Measurements from ENCODE around the gene RUNX1. TPM values are rescaled to one million over a fixed set of nuclear protein-coding genes. Genes with fewer than 3 reads are reported as not detected.

Gene RUNX1
- total and polyA plus RNA-seq, 10 of the 15 experiments (the other 5 are each of a cell fraction or from before 2014, with no cell fraction given): 0.90 to 15.2 (median 4.1) TPM

DNA sequence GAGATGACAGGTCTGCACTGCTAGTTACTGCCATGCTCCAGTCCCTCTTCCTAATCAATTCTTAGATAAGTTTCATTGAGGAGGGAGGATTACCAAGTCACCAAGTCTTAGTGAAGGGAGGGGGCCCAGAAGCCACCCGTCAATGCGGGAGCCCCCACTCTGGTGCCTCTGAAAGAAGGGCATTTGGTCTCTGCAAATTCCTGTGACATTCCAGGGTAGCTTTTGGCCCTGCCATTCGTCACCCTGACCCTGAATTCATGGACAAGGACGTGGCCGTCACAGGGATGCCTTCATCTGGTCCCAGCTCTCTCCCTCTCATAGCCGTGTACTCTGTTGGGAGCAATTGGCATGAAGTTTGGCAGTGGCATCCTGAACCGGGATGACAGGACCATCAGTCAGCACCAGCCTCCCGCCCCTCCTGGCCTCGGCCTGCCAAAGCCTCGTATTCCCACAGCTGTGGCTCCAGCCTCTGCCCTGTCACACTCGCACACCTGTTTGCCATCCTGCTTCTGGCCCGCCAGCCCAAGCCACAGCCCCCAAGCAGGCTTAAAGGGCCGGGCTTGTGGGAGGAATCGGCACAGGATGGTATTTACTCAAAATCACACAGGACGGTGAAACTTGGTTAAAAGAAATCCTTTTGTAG, 229.6 kb downstream of the RUNX1 start:
- H2AFZ ChIP-seq (ENCODE audit: control insufficient read depth, low read depth, low read length): no peak overlapping the region
- H3K27ac ChIP-seq (ENCODE audit: control insufficient read depth, insufficient read depth): no peak overlapping the region
- H4K20me1 ChIP-seq (ENCODE audit: control insufficient read depth, insufficient read depth): no peaks in the 10 kb centered on the region; the same call in 1 of the 2 replicates
- BruUV-seq (replicated peaks): no TSS peak
- ChIA-PET CTCF (no interaction called here), SMC1A (ENCODE audit: uncharacterized antibody, unreplicated experiment) (no interaction called here), POLR2A (no interaction called here), RAD21 (ENCODE audit: unreplicated experiment) (no interaction called here)
- no peaks in the 10 kb centered on the region for H3K79me2 ChIP-seq (ENCODE audit: control insufficient read depth, insufficient read depth, low read length)
- FAIRE-seq (no peak), ATAC-seq (no peak), DNase-seq (ENCODE audit: low read depth, low spot score) (no peak)
- H3K9ac ChIP-seq (ENCODE audit: control insufficient read depth, insufficient read depth, low read length): no peak overlapping the region
- no peaks in the 10 kb centered on the region for H3K9me3 ChIP-seq (replicated peaks; ENCODE audit: control insufficient read depth, insufficient read depth, low read length)
- H3K4me3 ChIP-seq: no peak overlapping the region
- 82% methylated on average over 15 of the region's 15 CpGs for WGBS (ENCODE audit: insufficient coverage, insufficient replicate concordance, low lambda C conversion rate, missing lambda C conversion rate)
- intact Hi-C loops (cut with micrococcal nuclease; ENCODE audit: unreplicated experiment) (no loop called here), in situ Hi-C loops (cut with MboI) (no loop called here)
- H3K4me1 ChIP-seq (ENCODE audit: control insufficient read depth, insufficient read depth, low read length): no peaks in the 10 kb centered on the region
- H3K27me3 ChIP-seq (replicated peaks in 1 of 2; ENCODE audit: control insufficient read depth in 2 of 2, insufficient read depth in 2 of 2, low read length in 1 of 2): no peaks in the 10 kb centered on the region; a peak in 1 of 4 replicates
- H3K4me2 ChIP-seq (ENCODE audit: control insufficient read depth, insufficient read depth): no peak overlapping the region
- no peaks in the 10 kb centered on the region; a peak in 1 of 4 replicates for H3K36me3 ChIP-seq (ENCODE audit: control insufficient read depth in 2 of 2, insufficient read depth in 2 of 2, low read length in 1 of 2)
- TF ChIP-seq SUPT20H (IDR thresholded peaks at IDR 0.05; ENCODE audit: borderline replicate concordance, control insufficient read depth, low read depth, low read length) (no peak), ETV6 (conservative IDR thresholded peaks at IDR 0.05 in 1 of 2, IDR thresholded peaks at IDR 0.05 in 1 of 2; ENCODE audit: borderline replicate concordance in 1 of 2, low read depth in 1 of 2) (no peak), ZNF217 (IDR thresholded peaks at IDR 0.05) (no peak), STAT1 (conservative IDR thresholded peaks at IDR 0.05) (no peak), CBX5 (IDR thresholded peaks at IDR 0.05; ENCODE audit: low read depth) (no peak), MYC (IDR thresholded peaks at IDR 0.05; ENCODE audit: insufficient read depth, insufficient read length, insufficient replicate concordance, low read length, severe bottlenecking) (no peak), TCF3 (IDR thresholded peaks at IDR 0.05; ENCODE audit: borderline replicate concordance, insufficient read depth, low read depth, low read length) (no peak), MXI1 (IDR thresholded peaks at IDR 0.05; ENCODE audit: low read depth, low read length) (no peak), YY1 (IDR thresholded peaks at IDR 0.05; ENCODE audit: low read depth, low read length) (no peak), NRF1 (conservative IDR thresholded peaks at IDR 0.05; ENCODE audit: low read depth, low read length) (no peak), BCL11A (IDR thresholded peaks at IDR 0.05; ENCODE audit: low read depth, low read length) (no peak), IKZF2 (IDR thresholded peaks at IDR 0.05) (no peak), NFIC (IDR thresholded peaks at IDR 0.05; ENCODE audit: low read depth, low read length) (no peak), TAF1 (IDR thresholded peaks at IDR 0.05; ENCODE audit: borderline replicate concordance, low read depth, low read length) (no peak)
- TF ChIP-seq, protein P1, sequence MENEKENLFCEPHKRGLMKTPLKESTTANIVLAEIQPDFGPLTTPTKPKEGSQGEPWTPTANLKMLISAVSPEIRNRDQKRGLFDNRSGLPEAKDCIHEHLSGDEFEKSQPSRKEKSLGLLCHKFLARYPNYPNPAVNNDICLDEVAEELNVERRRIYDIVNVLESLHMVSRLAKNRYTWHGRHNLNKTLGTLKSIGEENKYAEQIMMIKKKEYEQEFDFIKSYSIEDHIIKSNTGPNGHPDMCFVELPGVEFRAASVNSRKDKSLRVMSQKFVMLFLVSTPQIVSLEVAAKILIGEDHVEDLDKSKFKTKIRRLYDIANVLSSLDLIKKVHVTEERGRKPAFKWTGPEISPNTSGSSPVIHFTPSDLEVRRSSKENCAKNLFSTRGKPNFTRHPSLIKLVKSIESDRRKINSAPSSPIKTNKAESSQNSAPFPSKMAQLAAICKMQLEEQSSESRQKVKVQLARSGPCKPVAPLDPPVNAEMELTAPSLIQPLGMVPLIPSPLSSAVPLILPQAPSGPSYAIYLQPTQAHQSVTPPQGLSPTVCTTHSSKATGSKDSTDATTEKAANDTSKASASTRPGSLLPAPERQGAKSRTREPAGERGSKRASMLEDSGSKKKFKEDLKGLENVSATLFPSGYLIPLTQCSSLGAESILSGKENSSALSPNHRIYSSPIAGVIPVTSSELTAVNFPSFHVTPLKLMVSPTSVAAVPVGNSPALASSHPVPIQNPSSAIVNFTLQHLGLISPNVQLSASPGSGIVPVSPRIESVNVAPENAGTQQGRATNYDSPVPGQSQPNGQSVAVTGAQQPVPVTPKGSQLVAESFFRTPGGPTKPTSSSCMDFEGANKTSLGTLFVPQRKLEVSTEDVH (IDR thresholded peaks at IDR 0.05; ENCODE audit: low read depth, partially characterized antibody): no peak
- TF ChIP-seq, protein P2, sequence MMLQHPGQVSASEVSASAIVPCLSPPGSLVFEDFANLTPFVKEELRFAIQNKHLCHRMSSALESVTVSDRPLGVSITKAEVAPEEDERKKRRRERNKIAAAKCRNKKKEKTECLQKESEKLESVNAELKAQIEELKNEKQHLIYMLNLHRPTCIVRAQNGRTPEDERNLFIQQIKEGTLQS (IDR thresholded peaks at IDR 0.05; ENCODE audit: borderline replicate concordance, extremely low read depth, low read depth, low read length): no peak
- TF ChIP-seq, protein P3, sequence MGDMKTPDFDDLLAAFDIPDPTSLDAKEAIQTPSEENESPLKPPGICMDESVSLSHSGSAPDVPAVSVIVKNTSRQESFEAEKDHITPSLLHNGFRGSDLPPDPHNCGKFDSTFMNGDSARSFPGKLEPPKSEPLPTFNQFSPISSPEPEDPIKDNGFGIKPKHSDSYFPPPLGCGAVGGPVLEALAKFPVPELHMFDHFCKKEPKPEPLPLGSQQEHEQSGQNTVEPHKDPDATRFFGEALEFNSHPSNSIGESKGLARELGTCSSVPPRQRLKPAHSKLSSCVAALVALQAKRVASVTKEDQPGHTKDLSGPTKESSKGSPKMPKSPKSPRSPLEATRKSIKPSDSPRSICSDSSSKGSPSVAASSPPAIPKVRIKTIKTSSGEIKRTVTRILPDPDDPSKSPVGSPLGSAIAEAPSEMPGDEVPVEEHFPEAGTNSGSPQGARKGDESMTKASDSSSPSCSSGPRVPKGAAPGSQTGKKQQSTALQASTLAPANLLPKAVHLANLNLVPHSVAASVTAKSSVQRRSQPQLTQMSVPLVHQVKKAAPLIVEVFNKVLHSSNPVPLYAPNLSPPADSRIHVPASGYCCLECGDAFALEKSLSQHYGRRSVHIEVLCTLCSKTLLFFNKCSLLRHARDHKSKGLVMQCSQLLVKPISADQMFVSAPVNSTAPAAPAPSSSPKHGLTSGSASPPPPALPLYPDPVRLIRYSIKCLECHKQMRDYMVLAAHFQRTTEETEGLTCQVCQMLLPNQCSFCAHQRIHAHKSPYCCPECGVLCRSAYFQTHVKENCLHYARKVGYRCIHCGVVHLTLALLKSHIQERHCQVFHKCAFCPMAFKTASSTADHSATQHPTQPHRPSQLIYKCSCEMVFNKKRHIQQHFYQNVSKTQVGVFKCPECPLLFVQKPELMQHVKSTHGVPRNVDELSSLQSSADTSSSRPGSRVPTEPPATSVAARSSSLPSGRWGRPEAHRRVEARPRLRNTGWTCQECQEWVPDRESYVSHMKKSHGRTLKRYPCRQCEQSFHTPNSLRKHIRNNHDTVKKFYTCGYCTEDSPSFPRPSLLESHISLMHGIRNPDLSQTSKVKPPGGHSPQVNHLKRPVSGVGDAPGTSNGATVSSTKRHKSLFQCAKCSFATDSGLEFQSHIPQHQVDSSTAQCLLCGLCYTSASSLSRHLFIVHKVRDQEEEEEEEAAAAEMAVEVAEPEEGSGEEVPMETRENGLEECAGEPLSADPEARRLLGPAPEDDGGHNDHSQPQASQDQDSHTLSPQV (IDR thresholded peaks at IDR 0.05): no peak

Data from GM12878 (cell line).